ENCODE measurements around the gene ZNF469.

ZNF469 gene

GRCh38 chr16:88430524-88431446 is 48.0 kb downstream of the ZNF469 start:
- no peak for FAIRE-seq

GRCh38 chr16:88431651-88432050 is 48.9 kb downstream of the ZNF469 start:
- FAIRE-seq = no peak

- FAIRE-seq = no peak
These were observed 49.4 kb downstream of the ZNF469 start for GRCh38 chr16:88432174-88432573.
